Measurements from ENCODE around the gene FBXO11. TPM values are rescaled to one million over a fixed set of nuclear protein-coding genes. Genes with fewer than 3 reads are reported as not detected.
"Not testable (repeated sequence)": the region's sequence is repeated elsewhere in the genome, so short reads cannot be mapped to it uniquely, and the experiment has no call there.

FBXO11 gene
- total and polyA plus RNA-seq, 4 donors: 17.5 to 80.4 (median 51.5) TPM

GRCh38 chr2:47900857-47901256, 5.4 kb downstream of the FBXO11 start:
- H3K27ac ChIP-seq (ENCODE audit: low read depth in 1 of 2, low read length in 2 of 2): no peak overlapping the region
- H3K9me3 ChIP-seq (ENCODE audit: control insufficient read depth, low read length): no peaks in the 10 kb centered on the region
- no peaks in the 10 kb centered on the region for H3K4me1 ChIP-seq (ENCODE audit: control insufficient read depth in 1 of 2, insufficient read depth in 2 of 2, low read length in 2 of 2)
- DNase-seq (no peak), ATAC-seq (ENCODE audit: low FRiP score) (no peak)
- H3K36me3 ChIP-seq (ENCODE audit: control insufficient read depth in 1 of 2, insufficient read depth in 2 of 2, low read length in 1 of 2): no peaks in the 10 kb centered on the region
- H3K4me3 ChIP-seq (ENCODE audit: low read length in 2 of 2): no peak overlapping the region
- 74 to 76% methylated on average over 10 of the region's 10 CpGs for WGBS, 2 donors
- intact Hi-C loops (cut with DNase I): loop anchor here (10.0 kb wide), 3 partner anchors 46 to 524 kb away; partner anchors contain the start of gene MSH6 (in 1 of the 2)
- no peaks in the 10 kb centered on the region for H3K27me3 ChIP-seq (ENCODE audit: control insufficient read depth in 1 of 2, insufficient read depth in 2 of 2, low read length in 1 of 2)

- no peak overlapping the region for H3K27ac ChIP-seq (ENCODE audit: low read depth in 1 of 2, low read length in 2 of 2)
Measured at GRCh38 chr2:47899915-47900816, 6.1 kb downstream of the FBXO11 start.

GRCh38 chr2:47897883-47898731, 8.2 kb downstream of the FBXO11 start:
- Histone ChIP-seq H3K4me1 (ENCODE audit: control insufficient read depth in 1 of 2, insufficient read depth in 2 of 2, low read length in 2 of 2) (no peaks in the 10 kb centered on the region), H3K27ac (ENCODE audit: low read depth in 1 of 2, low read length in 2 of 2) (no peak overlapping the region), H3K27me3 (ENCODE audit: control insufficient read depth in 1 of 2, insufficient read depth in 2 of 2, low read length in 1 of 2) (no peaks in the 10 kb centered on the region), H3K36me3 (ENCODE audit: control insufficient read depth in 1 of 2, insufficient read depth in 2 of 2, low read length in 1 of 2) (no peaks in the 10 kb centered on the region), H3K9me3 (ENCODE audit: control insufficient read depth, low read length) (no peaks in the 10 kb centered on the region), H3K4me3 (ENCODE audit: low read length in 2 of 2) (no peak overlapping the region)
- 39% methylated on average over 4 of the region's 4 CpGs for WGBS, 2 donors
- DNase-seq (no peak), ATAC-seq (ENCODE audit: low FRiP score) (no peak)
- intact Hi-C loops (cut with DNase I): no loop called here

More at GRCh38 chr2:47899915-47900816, 6.1 kb downstream of the FBXO11 start:
- Histone ChIP-seq H3K27me3 (ENCODE audit: control insufficient read depth in 1 of 2, insufficient read depth in 2 of 2, low read length in 1 of 2) (no peaks in the 10 kb centered on the region), H3K4me1 (ENCODE audit: control insufficient read depth in 1 of 2, insufficient read depth in 2 of 2, low read length in 2 of 2) (no peaks in the 10 kb centered on the region), H3K4me3 (ENCODE audit: low read length in 2 of 2) (peak overlapping the region in 1 of 2 donors; percentile 14), H3K9me3 (ENCODE audit: control insufficient read depth, low read length) (no peaks in the 10 kb centered on the region), H3K36me3 (ENCODE audit: control insufficient read depth in 1 of 2, insufficient read depth in 2 of 2, low read length in 1 of 2) (no peaks in the 10 kb centered on the region)
- ATAC-seq (ENCODE audit: low FRiP score) (no peak), DNase-seq (no peak)
- WGBS, 2 donors: 67 to 69% methylated on average over 18 to 25 of the region's 25 CpGs
- intact Hi-C loops (cut with DNase I): loop anchor here (10.0 kb wide), 3 partner anchors 45 to 525 kb away; partner anchors contain the start of gene MSH6 (in 1 of the 2)

- H3K27me3 ChIP-seq (ENCODE audit: control insufficient read depth in 1 of 2, insufficient read depth in 2 of 2, low read length in 1 of 2); H3K4me1 ChIP-seq (ENCODE audit: control insufficient read depth in 1 of 2, insufficient read depth in 2 of 2, low read length in 2 of 2); DNase-seq; H3K36me3 ChIP-seq (ENCODE audit: control insufficient read depth in 1 of 2, insufficient read depth in 2 of 2, low read length in 1 of 2); H3K4me3 ChIP-seq (ENCODE audit: low read length in 2 of 2); H3K9me3 ChIP-seq (ENCODE audit: control insufficient read depth, low read length); intact Hi-C loops (cut with DNase I); ATAC-seq (ENCODE audit: low FRiP score); H3K27ac ChIP-seq (ENCODE audit: low read depth in 1 of 2, low read length in 2 of 2): not testable (repeated sequence)
- 89 to 91% methylated on average over 5 of the region's 5 CpGs for whole genome bisulfite sequencing, 2 donors
Measured at GRCh38 chr2:47897191-47897882, 9.0 kb downstream of the FBXO11 start.

GRCh38 chr2:47896450-47896968, 9.8 kb downstream of the FBXO11 start:
- Histone ChIP-seq H3K27ac (ENCODE audit: low read depth in 1 of 2, low read length in 2 of 2) (no peak overlapping the region), H3K36me3 (ENCODE audit: control insufficient read depth in 1 of 2, insufficient read depth in 2 of 2, low read length in 1 of 2) (no peaks in the 10 kb centered on the region), H3K27me3 (ENCODE audit: control insufficient read depth in 1 of 2, insufficient read depth in 2 of 2, low read length in 1 of 2) (no peaks in the 10 kb centered on the region), H3K9me3 (ENCODE audit: control insufficient read depth, low read length) (no peaks in the 10 kb centered on the region), H3K4me3 (ENCODE audit: low read length in 2 of 2) (no peak overlapping the region), H3K4me1 (ENCODE audit: control insufficient read depth in 1 of 2, insufficient read depth in 2 of 2, low read length in 2 of 2) (no peaks in the 10 kb centered on the region)
- 91 to 99% methylated on average over 5 of the region's 5 CpGs for whole genome bisulfite sequencing, 2 donors
- intact Hi-C loops (cut with DNase I): no loop called here
- DNase-seq: no peak
- no peak for ATAC-seq (ENCODE audit: low FRiP score)

GRCh38 chr2:47893771-47894170, 12.5 kb downstream of the FBXO11 start:
- Histone ChIP-seq H3K9me3 (ENCODE audit: control insufficient read depth, low read length) (no peaks in the 10 kb centered on the region), H3K4me3 (ENCODE audit: low read length in 2 of 2) (no peak overlapping the region), H3K36me3 (ENCODE audit: control insufficient read depth in 1 of 2, insufficient read depth in 2 of 2, low read length in 1 of 2) (no peaks in the 10 kb centered on the region), H3K27ac (ENCODE audit: low read depth in 1 of 2, low read length in 2 of 2) (no peak overlapping the region), H3K27me3 (ENCODE audit: control insufficient read depth in 1 of 2, insufficient read depth in 2 of 2, low read length in 1 of 2) (no peaks in the 10 kb centered on the region), H3K4me1 (ENCODE audit: control insufficient read depth in 1 of 2, insufficient read depth in 2 of 2, low read length in 2 of 2) (peaks cover 0 to 3% of the 10 kb centered on the region in 2 donors)
- DNase-seq: no peak
- WGBS, 2 donors: 43 to 55% methylated on average over 1 of the region's 1 CpG
- ATAC-seq (ENCODE audit: low FRiP score): no peak
- intact Hi-C loops (cut with DNase I): no loop called here

GRCh38 chr2:47892338-47892730, 14.0 kb downstream of the FBXO11 start:
- intact Hi-C loops (cut with DNase I): no loop called here
- no peak overlapping the region for H3K4me3 ChIP-seq (ENCODE audit: low read length in 2 of 2)
- ATAC-seq (ENCODE audit: low FRiP score) (no peak), DNase-seq (no peak)
- WGBS, 2 donors: 86 to 87% methylated on average over 2 of the region's 2 CpGs
- peaks cover 0 to 3% of the 10 kb centered on the region in 2 donors for H3K4me1 ChIP-seq (ENCODE audit: control insufficient read depth in 1 of 2, insufficient read depth in 2 of 2, low read length in 2 of 2)
- no peaks in the 10 kb centered on the region for H3K27me3 ChIP-seq (ENCODE audit: control insufficient read depth in 1 of 2, insufficient read depth in 2 of 2, low read length in 1 of 2)
- no peaks in the 10 kb centered on the region for H3K9me3 ChIP-seq (ENCODE audit: control insufficient read depth, low read length)
- no peak overlapping the region for H3K27ac ChIP-seq (ENCODE audit: low read depth in 1 of 2, low read length in 2 of 2)
- H3K36me3 ChIP-seq (ENCODE audit: control insufficient read depth in 1 of 2, insufficient read depth in 2 of 2, low read length in 1 of 2): no peaks in the 10 kb centered on the region
